Uterus (tissue), 4 donors: ENCODE measurements around the gene PRXL2A. TPM values are rescaled to one million over a fixed set of nuclear protein-coding genes. Genes with fewer than 3 reads are reported as not detected.

Experiments used
- DNase-seq, 2 donors: peaks; one replicate each; pipeline ENCODE4 v3.0.0-alpha.2; 2019 to 2020
- H3K27ac ChIP-seq, 2 donors: fragments of 200-600 bp; sonication (generic); 1 replicate in 1 of 2; 2 replicates in 1 of 2; pipeline ENCODE4 v1.5.1; 2016 to 2018
- H3K27me3 ChIP-seq, 2 donors: fragments of 200-600 bp; sonication (generic); one replicate each; pipeline ENCODE4 v1.5.1; 2018 to 2019; ENCODE audit warnings: control low read depth in 1 of 2
- H3K36me3 ChIP-seq, 2 donors: fragments of 200-600 bp; sonication (generic); one replicate each; pipeline ENCODE4 v1.5.1; 2019; ENCODE audit warnings: control low read depth in 1 of 2
- H3K4me1 ChIP-seq, 2 donors: fragments of 200-600 bp; sonication (generic); one replicate each; pipeline ENCODE4 v1.5.1; 2018 to 2019; ENCODE audit warnings: control low read depth in 1 of 2
- H3K4me3 ChIP-seq, 2 donors: fragments of 200-600 bp; sonication (generic); 1 replicate in 1 of 2; 2 replicates in 1 of 2; pipeline ENCODE4 v1.5.1; 2018 to 2019; ENCODE audit warnings: mild to moderate bottlenecking in 1 of 2
- H3K9me3 ChIP-seq, 2 donors: fragments of 200-600 bp; sonication (generic); one replicate each; pipeline ENCODE4 v1.5.1; 2019; ENCODE audit warnings: control low read depth in 1 of 2
- CTCF ChIP-seq, 4 experiments: fragments of 200-600 bp in 2 of 4; fragments of 450-650 bp in 2 of 4; sonication (generic) in 2 of 4; IDR thresholded peaks; one replicate each; pipeline ENCODE4 v1.5.1; 2016 to 2019; ENCODE audit warnings: antibody characterized with exemption in 4 of 4, mild to moderate bottlenecking in 2 of 4, moderate library complexity in 1 of 4
- POLR2A ChIP-seq, 2 donors: fragments of 450-650 bp; IDR thresholded peaks; one replicate each; pipeline ENCODE4 v1.6.1; 2016; ENCODE audit warnings: antibody characterized with exemption in 2 of 2, mild to moderate bottlenecking in 1 of 2, moderate library complexity in 1 of 2
- intact Hi-C: fragments of 100-400 bp; cut with DNase I; formaldehyde crosslinking; loops from one replicate; pipeline ENCODE4 v1.15.1; 2023; ENCODE audit warnings: low total_unique reads
- total RNA-seq, 4 donors: library from RNA; depleted of rRNA in 3 of 4; stranded (reverse); fragments of >200 nt in 3 of 4; gene quantifications; one replicate each; pipeline versions ENCODE4 v1.1.0 to v1.2.4, GENCODE V29; 2014 to 2023
- donor health status: DM: yes; HTN: yes; CAD: no.

Gene PRXL2A
- total RNA-seq, 4 donors from 2014 or later = 12.3 to 70.7 (median 50.9) TPM

- intact Hi-C loops = no loop called here
- Histone ChIP-seq H3K27me3 (no peaks in the 10 kb centered on the region), H3K36me3 (no peaks in the 10 kb centered on the region), H3K9me3 (no peaks in the 10 kb centered on the region), H3K27ac (no peak overlapping the region), H3K4me3 (no peak overlapping the region), H3K4me1 (no peaks in the 10 kb centered on the region)
- no peak for DNase-seq
- TF ChIP-seq CTCF (IDR thresholded peaks at IDR 0.05) (no peak), POLR2A (IDR thresholded peaks at IDR 0.05) (no peak)
These were observed 17.6 kb upstream of the PRXL2A start for GRCh38 chr10:80390740-80391139.

- Histone ChIP-seq H3K9me3 (no peaks in the 10 kb centered on the region), H3K36me3 (no peaks in the 10 kb centered on the region), H3K27me3 (no peaks in the 10 kb centered on the region), H3K27ac (no peak overlapping the region), H3K4me1 (no peaks in the 10 kb centered on the region), H3K4me3 (no peak overlapping the region)
- intact Hi-C loops = no loop called here
- TF ChIP-seq CTCF (IDR thresholded peaks at IDR 0.05) = no peak
- TF ChIP-seq POLR2A (IDR thresholded peaks at IDR 0.05) = no peak
- no peak for DNase-seq
These were observed 16.1 kb upstream of the PRXL2A start for GRCh38 chr10:80392250-80392649.

- no peaks in the 10 kb centered on the region for H3K27me3 ChIP-seq
- no peak for DNase-seq
These were observed 13.9 kb upstream of the PRXL2A start for GRCh38 chr10:80394358-80394916.

GRCh38 chr10:80397014-80397413 lies 11.3 kb upstream of the PRXL2A start:
- DNase-seq = no peak
- intact Hi-C loops = no loop called here
- no peaks in the 10 kb centered on the region for H3K4me1 ChIP-seq
- TF ChIP-seq POLR2A (IDR thresholded peaks at IDR 0.05) (no peak), CTCF (IDR thresholded peaks at IDR 0.05) (no peak)
- no peaks in the 10 kb centered on the region for H3K36me3 ChIP-seq
- H3K27ac ChIP-seq = no peak overlapping the region
- H3K27me3 ChIP-seq = no peaks in the 10 kb centered on the region
- H3K9me3 ChIP-seq = no peaks in the 10 kb centered on the region
- no peak overlapping the region for H3K4me3 ChIP-seq

More at GRCh38 chr10:80394358-80394916, 13.9 kb upstream of the PRXL2A start:
- Histone ChIP-seq H3K4me3 (no peak overlapping the region), H3K9me3 (no peaks in the 10 kb centered on the region), H3K27ac (no peak overlapping the region), H3K4me1 (no peaks in the 10 kb centered on the region), H3K36me3 (no peaks in the 10 kb centered on the region)
- TF ChIP-seq CTCF (IDR thresholded peaks at IDR 0.05) (no peak), POLR2A (IDR thresholded peaks at IDR 0.05) (no peak)
- intact Hi-C loops = no loop called here

GRCh38 chr10:80400136-80400804 lies 8.1 kb upstream of the PRXL2A start:
- intact Hi-C loops = no loop called here
- Histone ChIP-seq H3K36me3 (no peaks in the 10 kb centered on the region), H3K27me3 (no peaks in the 10 kb centered on the region), H3K27ac (no peak overlapping the region), H3K4me3 (no peak overlapping the region), H3K9me3 (no peaks in the 10 kb centered on the region), H3K4me1 (no peaks in the 10 kb centered on the region)
- TF ChIP-seq CTCF (IDR thresholded peaks at IDR 0.05) (no peak), POLR2A (IDR thresholded peaks at IDR 0.05) (no peak)
- DNase-seq = no peak
